Fibroblast of lung (primary cell): ENCODE results near the gene CELF2. TPM values are rescaled to one million over a fixed set of nuclear protein-coding genes. Genes with fewer than 3 reads are reported as not detected.
A peak's percentile ranks its signal among the peaks of the same experiment; 100 is the strongest.

ENCODE experiments used
- DNase-seq, 2 donors: peaks; one replicate each; pipeline versions ENCODE4 v3.0.0 to v3.0.0-alpha.2; 2010; ENCODE audit warnings: low read depth in 2 of 2
- H2AFZ ChIP-seq: 2 replicates; pipeline ENCODE4 v1.5.1; 2012; ENCODE audit warnings: low read length, control low read depth, inconsistent platforms
- H3K27ac ChIP-seq: 2 replicates; pipeline ENCODE4 v1.5.1; 2011; ENCODE audit warnings: low read length, control low read depth; ENCODE audit not compliant: insufficient read depth
- H3K27me3 ChIP-seq: 2 replicates; pipeline ENCODE4 v1.5.1; 2011; ENCODE audit warnings: mild to moderate bottlenecking, low read length; ENCODE audit not compliant: control insufficient read depth, insufficient read depth
- H3K36me3 ChIP-seq: 2 replicates; pipeline ENCODE4 v1.5.1; 2011; ENCODE audit warnings: low read length; ENCODE audit not compliant: control insufficient read depth, insufficient read depth
- H3K4me1 ChIP-seq: 2 replicates; pipeline ENCODE4 v1.5.1; 2011; ENCODE audit warnings: low read length; ENCODE audit not compliant: control insufficient read depth, insufficient read depth; ENCODE audit errors: extremely low read depth
- H3K4me2 ChIP-seq: 2 replicates; pipeline ENCODE4 v1.5.1; 2011; ENCODE audit warnings: low read length, control low read depth; ENCODE audit not compliant: insufficient read depth; ENCODE audit errors: extremely low read depth
- H3K4me3 ChIP-seq, 4 experiments: fragments of 200-600 bp in 1 of 4; sonication (generic) in 1 of 4; replicated peaks in 1 of 4; 2 replicates each; pipeline ENCODE4 v1.5.1; 2011 to 2016; ENCODE audit warnings: low read length in 4 of 4, low read depth in 3 of 4, mild to moderate bottlenecking in 3 of 4, control low read depth in 2 of 4, inconsistent platforms in 1 of 4, mixed read lengths in 1 of 4; ENCODE audit not compliant: insufficient read depth in 1 of 4; ENCODE audit errors: control extremely low read depth in 1 of 4
- H3K79me2 ChIP-seq: 2 replicates; pipeline ENCODE4 v1.5.1; 2012; ENCODE audit warnings: mild to moderate bottlenecking, low read length, inconsistent platforms; ENCODE audit not compliant: control insufficient read depth, insufficient read depth
- H3K9ac ChIP-seq: 2 replicates; pipeline ENCODE4 v1.5.1; 2011; ENCODE audit warnings: mild to moderate bottlenecking, low read length, control low read depth; ENCODE audit not compliant: insufficient read depth
- H3K9me3 ChIP-seq: 2 replicates; pipeline ENCODE4 v1.5.1; 2012; ENCODE audit warnings: low read depth, low read length; ENCODE audit not compliant: control insufficient read depth, insufficient read depth
- H4K20me1 ChIP-seq: 2 replicates; pipeline ENCODE4 v1.5.1; 2011; ENCODE audit warnings: low read length; ENCODE audit not compliant: control insufficient read depth, insufficient read depth; ENCODE audit errors: extremely low read depth
- CTCF ChIP-seq, 2 donors: IDR thresholded peaks in 1 of 2; conservative IDR thresholded peaks in 1 of 2; 1 replicate in 1 of 2; 2 replicates in 1 of 2; pipeline ENCODE4 v1.5.1; 2011 to 2012; ENCODE audit warnings: low read length in 2 of 2, control low read depth in 1 of 2, inconsistent platforms in 1 of 2, low read depth in 1 of 2, mild to moderate bottlenecking in 1 of 2
- EZH2 ChIP-seq: IDR thresholded peaks from 2 replicates; pipeline ENCODE4 v1.5.1; 2012; ENCODE audit warnings: low read length, control low read depth, mild to moderate bottlenecking; ENCODE audit errors: missing control alignments
- polyA plus RNA-seq, 2 donors: library from polyadenylated mRNA; depleted of rRNA in 1 of 2; stranded (reverse) in 1 of 2; unstranded in 1 of 2; fragments of >200 nt; gene quantifications; 2 replicates each; pipeline ENCODE4 v1.2.1, GENCODE V29; 2011 to 2012; ENCODE audit warnings: missing spikeins in 1 of 2
- total RNA-seq: library from RNA; depleted of rRNA; stranded (reverse); fragments of >200 nt; gene quantifications from 2 replicates; pipeline ENCODE4 v1.2.1, GENCODE V29; 2014

CELF2 gene
- total and polyA plus RNA-seq, 2 donors (not counting 1 experiment from before 2014, with no cell fraction given) = 16.9 to 25.1 TPM

- no peak for TF ChIP-seq EZH2
- Histone ChIP-seq H4K20me1 (no peaks in the 10 kb centered on the region), H3K4me3 (no peak overlapping the region), H3K27me3 (no peaks in the 10 kb centered on the region), H3K9ac (no peak overlapping the region), H3K27ac (peak overlapping the region; percentile 16), H3K4me1 (peaks cover 3% of the 10 kb centered on the region), H2AFZ (no peak overlapping the region), H3K79me2 (no peaks in the 10 kb centered on the region), H3K4me2 (peak overlapping the region; percentile 75), H3K9me3 (no peaks in the 10 kb centered on the region), H3K36me3 (peaks cover 2% of the 10 kb centered on the region)
- no peak for DNase-seq
These were observed 311.5 kb downstream of the CELF2 start for GRCh38 chr10:11329062-11329673.

- H4K20me1 ChIP-seq = no peaks in the 10 kb centered on the region
- no peaks in the 10 kb centered on the region for H3K9me3 ChIP-seq
- TF ChIP-seq CTCF (conservative IDR thresholded peaks at IDR 0.05 in 1 of 2, IDR thresholded peaks at IDR 0.05 in 1 of 2; ENCODE audit: low read depth in 1 of 2, low read length in 2 of 2) (no peak), EZH2 (no peak)
- H3K9ac ChIP-seq = no peak overlapping the region
- no peak overlapping the region for H3K4me3 ChIP-seq
- no peaks in the 10 kb centered on the region for H3K79me2 ChIP-seq
- DNase-seq = peak; percentile 31 to 45
- peaks cover 2% of the 10 kb centered on the region for H3K36me3 ChIP-seq
- H3K4me2 ChIP-seq = no peak overlapping the region
- H3K27ac ChIP-seq = no peak overlapping the region
- H2AFZ ChIP-seq = no peak overlapping the region
- H3K4me1 ChIP-seq = peaks cover 3% of the 10 kb centered on the region
- no peaks in the 10 kb centered on the region for H3K27me3 ChIP-seq
These were observed 312.8 kb downstream of the CELF2 start for GRCh38 chr10:11330383-11331045.

GRCh38 chr10:11331046-11331577, 313.4 kb downstream of the CELF2 start:
- Histone ChIP-seq H2AFZ (no peak overlapping the region), H3K36me3 (peaks cover 2% of the 10 kb centered on the region), H4K20me1 (no peaks in the 10 kb centered on the region), H3K9me3 (no peaks in the 10 kb centered on the region), H3K4me2 (no peak overlapping the region), H3K4me1 (peaks cover under 1% of the 10 kb centered on the region), H3K27ac (no peak overlapping the region), H3K79me2 (no peaks in the 10 kb centered on the region), H3K27me3 (no peaks in the 10 kb centered on the region), H3K4me3 (no peak overlapping the region), H3K9ac (no peak overlapping the region)
- no peak for TF ChIP-seq EZH2
- no peak for TF ChIP-seq CTCF (conservative IDR thresholded peaks at IDR 0.05 in 1 of 2, IDR thresholded peaks at IDR 0.05 in 1 of 2; ENCODE audit: low read depth in 1 of 2, low read length in 2 of 2)
- no peak for DNase-seq
